Endothelial cell of umbilical vein (primary cell): Measurements from ENCODE around the gene EFHC2. TPM values are rescaled to one million over a fixed set of nuclear protein-coding genes. Genes with fewer than 3 reads are reported as not detected.

Experiments used
- BruUV-seq: library from RNA; stranded (reverse); fragments of 400-500 nt; replicated peaks from 2 replicates; lab custom pipeline; 2021; lab: Mats Ljungman, UMichigan
- CTCF ChIA-PET: fragments of 300-600, 350-600 bp; sonication (Branson Sonifier 250); formaldehyde crosslinking; loops from one replicate; lab custom pipeline; 2021; ENCODE audit warnings: antibody characterized with exemption, inconsistent platforms; lab: Charles Lee
- POLR2A ChIA-PET: fragments of 300-600, 350-600 bp; sonication (Branson Sonifier 250); formaldehyde crosslinking; loops from one replicate; lab custom pipeline; 2021; ENCODE audit warnings: antibody characterized with exemption, inconsistent platforms; lab: Charles Lee
- DNase-seq: peaks from one replicate; pipeline ENCODE4 v3.0.0-alpha.2; 2011; ENCODE audit warnings: low read depth, low spot score
- FAIRE-seq: peaks from 2 replicates; lab custom pipeline; 2011; peaks lifted over from hg19 to GRCh38; lab: Jason Lieb, UNC
- H2AFZ ChIP-seq: 2 replicates; pipeline ENCODE4 v1.6.0; 2012; ENCODE audit warnings: low read depth, low read length, control low read depth, inconsistent platforms
- H3K27ac ChIP-seq: 2 replicates; pipeline ENCODE4 v1.5.1; 2011; ENCODE audit warnings: low read depth, mild to moderate bottlenecking, control low read depth, low read length, moderate library complexity; ENCODE audit not compliant: insufficient read depth
- H3K27me3 ChIP-seq, 2 experiments: 2 replicates each; pipeline versions ENCODE4 v1.6.0 to v1.6.1; 2011; ENCODE audit warnings: low read length in 2 of 2, mixed read lengths in 1 of 2; ENCODE audit not compliant: control insufficient read depth in 2 of 2, insufficient read depth in 2 of 2
- H3K36me3 ChIP-seq, 2 experiments: 2 replicates in 1 of 2; 3 replicates in 1 of 2; pipeline ENCODE4 v1.5.1; 2011; ENCODE audit warnings: low read length in 2 of 2, mild to moderate bottlenecking in 1 of 2, moderate library complexity in 1 of 2; ENCODE audit not compliant: control insufficient read depth in 2 of 2, insufficient read depth in 2 of 2; ENCODE audit errors: extremely low read depth in 1 of 2
- H3K4me1 ChIP-seq: 3 replicates; pipeline ENCODE4 v1.5.1; 2011; ENCODE audit warnings: mild to moderate bottlenecking, low read length; ENCODE audit not compliant: control insufficient read depth, insufficient read depth; ENCODE audit errors: extremely low read depth
- H3K4me2 ChIP-seq: 2 replicates; pipeline ENCODE4 v1.6.1; 2011; ENCODE audit warnings: low read length, control low read depth, mixed read lengths; ENCODE audit not compliant: insufficient read depth
- H3K4me3 ChIP-seq, 3 experiments: fragments of 200-600 bp in 1 of 3; sonication (generic), shearing (Covaris generic) in 1 of 3; replicated peaks in 1 of 3; 2 replicates each; pipeline ENCODE4 v1.5.1; 2011 to 2016; ENCODE audit warnings: control low read depth in 3 of 3, low read length in 3 of 3, mild to moderate bottlenecking in 2 of 3, inconsistent platforms in 1 of 3, low read depth in 1 of 3, moderate library complexity in 1 of 3; ENCODE audit not compliant: insufficient read depth in 1 of 3
- H3K79me2 ChIP-seq: 2 replicates; pipeline ENCODE4 v1.6.0; 2012; ENCODE audit warnings: low read length, inconsistent platforms; ENCODE audit not compliant: control insufficient read depth, insufficient read depth
- H3K9ac ChIP-seq: replicated peaks from 2 replicates; pipeline ENCODE3; 2011; ENCODE audit warnings: low read length, control low read depth; ENCODE audit not compliant: insufficient read depth; ENCODE audit errors: extremely low read depth
- H3K9me1 ChIP-seq: replicated peaks from 3 replicates; pipeline ENCODE4 v1.6.0; 2011; ENCODE audit warnings: mild to moderate bottlenecking, low read length; ENCODE audit not compliant: control insufficient read depth, insufficient read depth; ENCODE audit errors: extremely low read depth
- H3K9me3 ChIP-seq: replicated peaks from 2 replicates; pipeline ENCODE4 v1.5.1; 2012; ENCODE audit warnings: low read length, inconsistent platforms; ENCODE audit not compliant: control insufficient read depth, insufficient read depth
- H4K20me1 ChIP-seq: replicated peaks from 2 replicates; pipeline ENCODE3; 2011; ENCODE audit warnings: mild to moderate bottlenecking, low read length; ENCODE audit not compliant: control insufficient read depth, insufficient read depth; ENCODE audit errors: extremely low read depth
- CTCF ChIP-seq, 2 donors: IDR thresholded peaks; 1 replicate in 1 of 2; 2 replicates in 1 of 2; pipeline ENCODE4 v1.5.1; 2011; ENCODE audit warnings: low read length in 2 of 2, mild to moderate bottlenecking in 2 of 2, moderate library complexity in 2 of 2, control low read depth in 1 of 2, inconsistent platforms in 1 of 2, low read depth in 1 of 2; ENCODE audit not compliant: insufficient read depth in 1 of 2; ENCODE audit errors: extremely low read depth in 1 of 2
- EZH2 ChIP-seq: IDR thresholded peaks from 2 replicates; pipeline ENCODE4 v1.6.1; 2012; ENCODE audit warnings: borderline replicate concordance, low read depth, mild to moderate bottlenecking, moderate library complexity, low read length, inconsistent platforms; ENCODE audit not compliant: severe bottlenecking
- FOS ChIP-seq: IDR thresholded peaks from 2 replicates; pipeline ENCODE4 v1.6.1; 2011; ENCODE audit warnings: mild to moderate bottlenecking, low read length, moderate library complexity, borderline replicate concordance; ENCODE audit not compliant: insufficient read depth
- GATA2 ChIP-seq: IDR thresholded peaks from 2 replicates; pipeline ENCODE4 v1.7.0; 2011; ENCODE audit warnings: low read depth, mild to moderate bottlenecking, moderate library complexity, mixed read lengths, low read length; ENCODE audit not compliant: insufficient read length, insufficient read depth
- JUN ChIP-seq: IDR thresholded peaks from 2 replicates; pipeline ENCODE4 v1.6.1; 2011; ENCODE audit warnings: borderline replicate concordance, low read depth; ENCODE audit not compliant: insufficient read length, insufficient read depth
- MAX ChIP-seq: IDR thresholded peaks from 2 replicates; pipeline ENCODE4 v1.6.1; 2011; ENCODE audit not compliant: insufficient read depth, insufficient read length
- MYC ChIP-seq: IDR thresholded peaks from one replicate; pipeline ENCODE4 v1.6.1; 2011; ENCODE audit warnings: mild to moderate bottlenecking, low read depth, low read length
- POLR2A ChIP-seq: IDR thresholded peaks from 2 replicates; pipeline ENCODE4 v1.6.1; 2012; ENCODE audit warnings: low read depth, mild to moderate bottlenecking, control low read depth, low read length
- POLR2AphosphoS5 ChIP-seq: IDR thresholded peaks from 2 replicates; pipeline ENCODE4 v1.6.1; 2012; ENCODE audit warnings: low read depth, mild to moderate bottlenecking, control low read depth, low read length, moderate library complexity; ENCODE audit not compliant: insufficient read depth
- dilution Hi-C: fragments of 300-500 bp; cut with MboI; formaldehyde crosslinking; loops from one replicate; pipeline ENCODE4 v1.15.0; 2019; ENCODE audit warnings: low sequenced_read_pairs; ENCODE audit not compliant: extremely low pct_ligation_motif_present
- intact Hi-C: fragments of 100-400 bp; cut with micrococcal nuclease; formaldehyde crosslinking; loops from one replicate; pipeline ENCODE4 v1.10.0; 2022
- polyA plus RNA-seq, 4 experiments: library from polyadenylated mRNA; depleted of rRNA in 3 of 4; stranded (reverse) in 3 of 4; unstranded in 1 of 4; fragments of >200 nt; gene quantifications; 2 replicates each; pipeline versions ENCODE4 v1.2.1 to v1.2.3, GENCODE V29; 2011 to 2012; ENCODE audit warnings: missing spikeins in 1 of 4
- total RNA-seq: library from RNA; stranded (reverse); gene quantifications from 2 replicates; pipeline ENCODE4 v1.2.3, GENCODE V29; 2021

The EFHC2 gene
- total and polyA plus RNA-seq, 2 donors (not counting 3 experiments of a cell fraction or from before 2014, with no cell fraction given), result not detected

DNA sequence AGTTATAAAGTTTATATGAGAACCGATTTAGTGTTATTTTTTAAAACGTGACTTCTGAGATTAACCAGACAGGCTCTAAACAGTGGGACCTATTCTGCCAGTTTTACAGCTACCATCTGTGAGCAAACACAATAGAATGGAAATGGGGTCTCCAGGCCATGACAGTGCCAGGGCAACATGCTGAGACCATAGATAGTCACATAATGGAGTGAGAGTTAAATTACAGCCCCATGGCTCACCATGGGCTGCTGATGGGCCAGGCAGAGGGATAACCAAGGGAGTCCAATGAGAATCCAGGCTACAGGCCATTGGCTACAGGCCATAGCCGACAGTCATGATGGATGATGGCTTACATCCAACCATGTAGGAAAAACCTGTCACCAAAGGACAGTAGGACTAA lies 186.7 kb downstream of the EFHC2 start:
- Histone ChIP-seq H3K9me3 (no peaks in the 10 kb centered on the region), H2AFZ (no peak overlapping the region), H3K27ac (no peak overlapping the region), H3K4me3 (no peak overlapping the region), H3K36me3 (no peaks in the 10 kb centered on the region), H3K9ac (no peak overlapping the region), H4K20me1 (no peaks in the 10 kb centered on the region), H3K4me1 (no peaks in the 10 kb centered on the region), H3K9me1 (no peaks in the 10 kb centered on the region), H3K79me2 (no peaks in the 10 kb centered on the region), H3K4me2 (no peak overlapping the region), H3K27me3 (no peaks in the 10 kb centered on the region)
- DNase-seq (no peak), FAIRE-seq (no peak)
- TF ChIP-seq MYC, result no peak
- TF ChIP-seq GATA2, result no peak
- no peak for TF ChIP-seq JUN
- TF ChIP-seq POLR2A, result no peak
- TF ChIP-seq FOS, result no peak
- no peak for TF ChIP-seq EZH2
- TF ChIP-seq POLR2AphosphoS5, result no peak
- TF ChIP-seq CTCF (IDR thresholded peaks at IDR 0.05; ENCODE audit: extremely low read depth in 1 of 2, insufficient read depth in 1 of 2, low read depth in 1 of 2, low read length in 2 of 2), result no peak
- TF ChIP-seq MAX, result no peak
- POLR2A ChIA-PET, result no interaction called here
- intact Hi-C loops, result no loop called here
- CTCF ChIA-PET, result no interaction called here
- no TSS peak for BruUV-seq
- dilution Hi-C loops, result no loop called here
